ENCODE results near the gene CTNND2.
"Not testable (repeated sequence)": the region's sequence is repeated elsewhere in the genome, so short reads cannot be mapped to it uniquely, and the experiment has no call there.

Gene CTNND2

GRCh38 chr5:11334404-11334803 is 569.8 kb downstream of the CTNND2 start:
- DNase-seq (ENCODE audit: low read depth in 4 of 4, low spot score in 1 of 4), result no peak

- DNase-seq (ENCODE audit: low read depth in 4 of 4, low spot score in 1 of 4), result no peak
Measured at GRCh38 chr5:11329679-11330078, 574.6 kb downstream of the CTNND2 start.

GRCh38 chr5:11324521-11325289 is 579.5 kb downstream of the CTNND2 start:
- DNase-seq (ENCODE audit: low read depth in 4 of 4, low spot score in 1 of 4), result no peak

GRCh38 chr5:11323761-11324160 is 580.5 kb downstream of the CTNND2 start:
- no peak for DNase-seq (ENCODE audit: low read depth in 4 of 4, low spot score in 1 of 4)

- DNase-seq (ENCODE audit: low read depth in 4 of 4, low spot score in 1 of 4), result no peak
Measured at GRCh38 chr5:11322133-11322532, 582.1 kb downstream of the CTNND2 start.

- DNase-seq (ENCODE audit: low read depth in 4 of 4, low spot score in 1 of 4), result no peak
Measured at GRCh38 chr5:11319836-11320580, 584.2 kb downstream of the CTNND2 start.

- DNase-seq (ENCODE audit: low read depth in 4 of 4, low spot score in 1 of 4), result not testable (repeated sequence)
Measured at GRCh38 chr5:11313694-11314093, 590.6 kb downstream of the CTNND2 start.

- DNase-seq (ENCODE audit: low read depth in 4 of 4, low spot score in 1 of 4), result no peak
Measured at GRCh38 chr5:11311731-11312130, 592.5 kb downstream of the CTNND2 start.

GRCh38 chr5:11311272-11311671 is 593.0 kb downstream of the CTNND2 start:
- DNase-seq (ENCODE audit: low read depth in 4 of 4, low spot score in 1 of 4), result no peak

- DNase-seq (ENCODE audit: low read depth in 4 of 4, low spot score in 1 of 4), result no peak
Measured at GRCh38 chr5:11310158-11310557, 594.1 kb downstream of the CTNND2 start.

GRCh38 chr5:11306365-11306764 is 597.9 kb downstream of the CTNND2 start:
- no peak for DNase-seq (ENCODE audit: low read depth in 4 of 4, low spot score in 1 of 4)

- DNase-seq (ENCODE audit: low read depth in 4 of 4, low spot score in 1 of 4), result no peak
Measured at GRCh38 chr5:11305245-11305644, 599.0 kb downstream of the CTNND2 start.

- DNase-seq (ENCODE audit: low read depth in 4 of 4, low spot score in 1 of 4), result no peak
Measured at GRCh38 chr5:11304641-11305040, 599.6 kb downstream of the CTNND2 start.

GRCh38 chr5:11302663-11303062 is 601.6 kb downstream of the CTNND2 start:
- no peak for DNase-seq (ENCODE audit: low read depth in 4 of 4, low spot score in 1 of 4)

- no peak for DNase-seq (ENCODE audit: low read depth in 4 of 4, low spot score in 1 of 4)
Measured at GRCh38 chr5:11301171-11301570, 603.1 kb downstream of the CTNND2 start.

- no peak for DNase-seq (ENCODE audit: low read depth in 4 of 4, low spot score in 1 of 4)
Measured at GRCh38 chr5:11300736-11301135, 603.5 kb downstream of the CTNND2 start.

GRCh38 chr5:11298877-11299276 is 605.4 kb downstream of the CTNND2 start:
- no peak for DNase-seq (ENCODE audit: low read depth in 4 of 4, low spot score in 1 of 4)

- no peak for DNase-seq (ENCODE audit: low read depth in 4 of 4, low spot score in 1 of 4)
Measured at GRCh38 chr5:11293523-11293922, 610.7 kb downstream of the CTNND2 start.

GRCh38 chr5:11292648-11293356 is 611.4 kb downstream of the CTNND2 start:
- no peak for DNase-seq (ENCODE audit: low read depth in 4 of 4, low spot score in 1 of 4)

GRCh38 chr5:11289733-11290132 is 614.5 kb downstream of the CTNND2 start:
- DNase-seq (ENCODE audit: low read depth in 4 of 4, low spot score in 1 of 4), result no peak

GRCh38 chr5:11289208-11289607 is 615.0 kb downstream of the CTNND2 start:
- DNase-seq (ENCODE audit: low read depth in 4 of 4, low spot score in 1 of 4), result no peak

- DNase-seq (ENCODE audit: low read depth in 4 of 4, low spot score in 1 of 4), result no peak
Measured at GRCh38 chr5:11281842-11282241, 622.4 kb downstream of the CTNND2 start.
